B cell (primary cell): ENCODE data around the gene UGT1A6. TPM values are rescaled to one million over a fixed set of nuclear protein-coding genes. Genes with fewer than 3 reads are reported as not detected.

Experiments
- ATAC-seq: fragments of 200-7000 bp; cut with Tn5 transposase; one replicate; pipeline ENCODE4 v1.10.0; 2021; ENCODE audit warnings: low read depth, mild to moderate bottlenecking, moderate number of reproducible peaks, moderate library complexity
- CTCF ChIA-PET: fragments of 350-600 bp; sonication (Branson Sonifier 250); formaldehyde crosslinking; loops from one replicate; lab custom pipeline; 2021; ENCODE audit warnings: antibody characterized with exemption, inconsistent platforms; lab: Charles Lee
- POLR2A ChIA-PET: fragments of 350-600 bp; sonication (Branson Sonifier 250); formaldehyde crosslinking; loops from one replicate; lab custom pipeline; 2021; ENCODE audit warnings: antibody characterized with exemption; lab: Charles Lee
- DNase-seq: peaks from one replicate; pipeline ENCODE4 v3.0.0; 2013
- H2AFZ ChIP-seq: 2 replicates; pipeline ENCODE4 v1.6.1; 2012; ENCODE audit warnings: mild to moderate bottlenecking, low read depth, low read length; ENCODE audit not compliant: insufficient read depth, poor library complexity, severe bottlenecking
- H3K27ac ChIP-seq, 2 donors: 1 replicate in 1 of 2; 2 replicates in 1 of 2; pipeline ENCODE4 v1.5.1; 2012 to 2013; ENCODE audit warnings: low read length in 2 of 2, mild to moderate bottlenecking in 2 of 2, moderate library complexity in 1 of 2
- H3K27me3 ChIP-seq, 4 experiments: fragments of 200-600 bp in 1 of 4; sonication (generic) in 1 of 4; replicated peaks in 1 of 4; 1 replicate in 2 of 4; 2 replicates in 2 of 4; pipeline versions ENCODE4 v1.6.1 to v1.7.0; 2013 to 2016; ENCODE audit warnings: low read length in 3 of 4, mild to moderate bottlenecking in 2 of 4, mixed read lengths in 1 of 4, moderate library complexity in 1 of 4; ENCODE audit not compliant: insufficient read depth in 4 of 4, control insufficient read depth in 3 of 4; ENCODE audit errors: control extremely low read depth in 1 of 4
- H3K36me3 ChIP-seq, 2 experiments: replicated peaks in 1 of 2; 1 replicate in 1 of 2; 2 replicates in 1 of 2; pipeline versions ENCODE4 v1.6.1 to v1.7.1; 2013; ENCODE audit warnings: low read length in 1 of 2; ENCODE audit not compliant: insufficient read depth in 2 of 2, control insufficient read depth in 1 of 2; ENCODE audit errors: control extremely low read depth in 1 of 2, extremely low read depth in 1 of 2
- H3K4me1 ChIP-seq, 2 donors: fragments of 200-600 bp in 1 of 2; sonication (generic) in 1 of 2; 1 replicate in 1 of 2; 2 replicates in 1 of 2; pipeline versions ENCODE4 v1.5.1 to v1.6.1; 2013 to 2017; ENCODE audit warnings: low read length in 2 of 2; ENCODE audit not compliant: control insufficient read depth in 2 of 2, insufficient read depth in 2 of 2
- H3K4me2 ChIP-seq: replicated peaks from 2 replicates; pipeline ENCODE3; 2012; ENCODE audit warnings: mild to moderate bottlenecking, low read depth, low read length; ENCODE audit not compliant: poor library complexity, severe bottlenecking
- H3K4me3 ChIP-seq, 5 experiments: fragments of 200-600 bp in 1 of 5; sonication (generic) in 1 of 5; 1 replicate in 3 of 5; 2 replicates in 2 of 5; pipeline versions ENCODE4 v1.5.1 to v1.7.0; 2011 to 2016; ENCODE audit warnings: low read length in 4 of 5, mild to moderate bottlenecking in 4 of 5, low read depth in 2 of 5, control low read depth in 1 of 5, moderate library complexity in 1 of 5; ENCODE audit not compliant: insufficient read depth in 1 of 5; ENCODE audit errors: control extremely low read depth in 1 of 5, extremely low read depth in 1 of 5
- H3K79me2 ChIP-seq: fragments of 200-600 bp; sonication (generic); one replicate; pipeline ENCODE4 v1.6.0; 2016; ENCODE audit warnings: low read length; ENCODE audit not compliant: control insufficient read depth, insufficient read depth
- H3K9ac ChIP-seq: fragments of 200-600 bp; sonication (generic); 2 replicates; pipeline ENCODE4 v1.6.1; 2017; ENCODE audit warnings: mild to moderate bottlenecking, low read length, moderate library complexity
- H3K9me3 ChIP-seq, 3 donors: one replicate each; pipeline versions ENCODE4 v1.6.1 to v1.7.1; 2013; ENCODE audit warnings: low read length in 2 of 3; ENCODE audit not compliant: control insufficient read depth in 2 of 3, insufficient read depth in 1 of 3; ENCODE audit errors: control extremely low read depth in 1 of 3
- H4K20me1 ChIP-seq: 2 replicates; pipeline ENCODE4 v1.6.0; 2012; ENCODE audit warnings: mild to moderate bottlenecking, low read length; ENCODE audit not compliant: insufficient read depth, control insufficient read depth, poor library complexity, severe bottlenecking
- H3K27ac Mint-ChIP-seq: one replicate; pipeline ENCODE4 v1.8.0; 2021; ENCODE audit warnings: mixed read lengths
- H3K27me3 Mint-ChIP-seq: one replicate; pipeline ENCODE4 v1.8.0; 2021; ENCODE audit warnings: mixed read lengths
- H3K4me1 Mint-ChIP-seq: one replicate; pipeline ENCODE4 v1.8.0; 2021; ENCODE audit warnings: mixed read lengths
- H3K4me3 Mint-ChIP-seq: one replicate; pipeline ENCODE4 v1.8.0; 2021; ENCODE audit warnings: mixed read lengths
- H3K9me3 Mint-ChIP-seq: one replicate; pipeline ENCODE4 v1.8.0; 2022; ENCODE audit warnings: mixed read lengths; ENCODE audit not compliant: insufficient read depth
- CTCF ChIP-seq: fragments of 200-600 bp; IDR thresholded peaks from one replicate; pipeline ENCODE4 v1.8.0; 2022; ENCODE audit warnings: antibody characterized with exemption, mild to moderate bottlenecking
- EZH2 ChIP-seq: IDR thresholded peaks from 2 replicates; pipeline ENCODE4 v1.6.1; 2012; ENCODE audit warnings: borderline replicate concordance, low read depth, mild to moderate bottlenecking, moderate library complexity, low read length; ENCODE audit not compliant: insufficient read depth, poor library complexity, severe bottlenecking
- WGBS: methylation state at CpG from one replicate; pipeline ENCODE4 v1.1.5; 2013; ENCODE audit warnings: missing lambda C conversion rate; ENCODE audit not compliant: insufficient coverage; 5-methylcytosine and 5-hydroxymethylcytosine counted together
- intact Hi-C: fragments of 100-400 bp; cut with micrococcal nuclease; formaldehyde crosslinking; loops from one replicate; pipeline ENCODE4 v1.10.0; 2022
- polyA plus RNA-seq: library from polyadenylated mRNA; depleted of rRNA; stranded (reverse); fragments of >200 nt; gene quantifications from 2 replicates; pipeline ENCODE4 v1.2.3, GENCODE V29; 2012
- total RNA-seq, 2 donors: library from RNA; stranded (reverse); fragments of 120-200 nt in 1 of 2; gene quantifications; 1 replicate in 1 of 2; 2 replicates in 1 of 2; pipeline versions ENCODE4 v1.2.3 to v1.2.4, GENCODE V29; 2013 to 2022

UGT1A6 gene
- total and polyA plus RNA-seq, 2 donors (not counting 1 experiment from before 2014, with no cell fraction given) = not detected

GRCh38 chr2:233819884-233820773 is 127.4 kb downstream of the UGT1A6 start:
- H3K27ac ChIP-seq = no peak overlapping the region
- 82% methylated on average over 14 of the region's 18 CpGs for WGBS
- intact Hi-C loops = no loop called here
- peaks cover 0 to 5% (median 0%) of the 10 kb centered on the region in 4 experiments for H3K27me3 ChIP-seq
- TF ChIP-seq EZH2 (no peak), CTCF (no peak)
- Mint-ChIP-seq H3K27me3 (peaks cover 9% of the 10 kb centered on the region), H3K27ac (no peak overlapping the region), H3K9me3 (no peaks in the 10 kb centered on the region), H3K4me1 (no peaks in the 10 kb centered on the region), H3K4me3 (no peak overlapping the region)
- H3K4me3 ChIP-seq = no peak overlapping the region
- H3K9me3 ChIP-seq = peaks cover 0 to 6% (median 0%) of the 10 kb centered on the region in 3 donors
- no peaks in the 10 kb centered on the region for H3K36me3 ChIP-seq
- ATAC-seq (no peak), DNase-seq (no peak)
- no peaks in the 10 kb centered on the region for H4K20me1 ChIP-seq
- no peak overlapping the region for H2AFZ ChIP-seq
- ChIA-PET POLR2A (no interaction called here), CTCF (no interaction called here)
- no peaks in the 10 kb centered on the region for H3K79me2 ChIP-seq
- H3K9ac ChIP-seq = no peak overlapping the region
- H3K4me2 ChIP-seq = no peak overlapping the region
- no peaks in the 10 kb centered on the region for H3K4me1 ChIP-seq

DNA sequence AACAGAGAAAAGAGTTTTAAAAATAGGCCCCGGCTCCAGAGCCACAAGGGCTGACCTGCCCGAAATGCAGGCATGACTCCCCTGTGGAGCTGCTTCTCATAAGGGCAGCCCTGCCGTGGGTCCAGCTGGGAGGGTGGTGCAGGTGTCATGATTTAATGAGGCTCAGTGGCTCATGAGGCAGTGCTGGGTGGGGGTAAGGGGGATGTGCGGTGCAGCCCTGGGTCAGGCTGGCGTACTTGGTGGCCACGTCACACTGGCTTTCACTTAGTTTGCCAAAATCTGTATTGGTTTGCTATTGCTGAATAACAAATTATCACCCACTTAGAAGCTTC is 128.1 kb downstream of the UGT1A6 start:
- Histone ChIP-seq H3K4me3 (no peak overlapping the region), H4K20me1 (no peaks in the 10 kb centered on the region), H3K9me3 (peaks cover 0 to 6% (median 0%) of the 10 kb centered on the region in 3 donors), H3K36me3 (no peaks in the 10 kb centered on the region), H3K79me2 (no peaks in the 10 kb centered on the region), H3K27ac (no peak overlapping the region), H3K4me2 (no peak overlapping the region), H3K27me3 (peaks cover 0 to 5% (median 0%) of the 10 kb centered on the region in 4 experiments), H3K4me1 (no peaks in the 10 kb centered on the region), H2AFZ (no peak overlapping the region), H3K9ac (no peak overlapping the region)
- POLR2A ChIA-PET = no interaction called here
- CTCF ChIA-PET = no interaction called here
- Mint-ChIP-seq H3K4me1 (no peaks in the 10 kb centered on the region), H3K9me3 (peaks cover 1% of the 10 kb centered on the region), H3K27me3 (peaks cover 8% of the 10 kb centered on the region), H3K4me3 (no peak overlapping the region), H3K27ac (no peak overlapping the region)
- DNase-seq = no peak
- no peak for ATAC-seq
- WGBS = 96% methylated on average over 3 of the region's 6 CpGs
- intact Hi-C loops = no loop called here
- TF ChIP-seq CTCF = no peak
- no peak for TF ChIP-seq EZH2
